Measurements from ENCODE around the gene TNK2. TPM values are rescaled to one million over a fixed set of nuclear protein-coding genes. Genes with fewer than 3 reads are reported as not detected.
A peak's percentile ranks its signal among the peaks of the same experiment; 100 is the strongest.

The TNK2 gene
- total RNA-seq, 1 experiment from 2014 or later = 30.3 TPM

DNA sequence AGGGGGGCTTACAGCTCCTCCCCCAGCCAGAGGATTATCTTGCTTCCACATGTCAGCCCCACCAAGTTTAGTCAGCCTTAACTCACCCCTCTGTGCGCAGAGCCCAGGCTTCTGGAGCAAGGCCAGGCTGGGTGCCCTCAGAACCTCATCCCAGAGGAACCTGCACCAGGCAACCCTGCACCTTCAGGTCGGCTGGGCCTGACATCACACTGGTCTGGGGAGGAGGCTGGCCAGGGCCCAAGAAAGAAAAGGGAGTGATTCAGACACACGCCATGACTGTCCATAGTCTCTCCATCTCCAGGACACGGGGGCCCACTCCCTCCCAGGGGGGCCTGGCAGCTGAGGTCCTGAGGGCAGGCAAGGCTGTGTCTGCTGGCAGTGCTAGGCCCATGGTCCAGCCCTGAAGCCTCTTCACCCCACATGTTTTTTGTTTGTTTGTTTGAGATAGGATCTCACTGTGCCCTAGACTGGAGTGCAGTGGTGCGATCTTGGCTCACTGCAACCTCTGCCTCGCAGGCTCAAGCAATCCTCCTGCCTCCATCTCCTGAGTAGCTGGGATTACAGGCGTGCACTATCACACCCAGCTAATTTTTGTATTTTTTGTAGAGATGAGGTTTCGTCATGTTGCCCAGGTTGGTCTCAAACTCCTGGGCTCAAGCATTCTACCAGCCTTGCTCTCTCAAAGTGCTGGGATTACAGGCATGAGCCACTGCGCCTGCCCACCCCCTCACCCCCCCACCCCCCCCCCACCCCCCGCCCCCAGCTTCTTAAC, 11.1 kb downstream of the TNK2 start:
- H3K27me3 ChIP-seq (ENCODE audit: control insufficient read depth, insufficient read depth, low read length) = no peaks in the 10 kb centered on the region
- DNase-seq = peak; percentile 56
- H3K36me3 ChIP-seq (replicated peaks; ENCODE audit: control insufficient read depth, insufficient read depth, low read length) = no peaks in the 10 kb centered on the region
- no peak overlapping the region for H3K4me3 ChIP-seq (ENCODE audit: insufficient read depth, low read depth, low read length)

DNA sequence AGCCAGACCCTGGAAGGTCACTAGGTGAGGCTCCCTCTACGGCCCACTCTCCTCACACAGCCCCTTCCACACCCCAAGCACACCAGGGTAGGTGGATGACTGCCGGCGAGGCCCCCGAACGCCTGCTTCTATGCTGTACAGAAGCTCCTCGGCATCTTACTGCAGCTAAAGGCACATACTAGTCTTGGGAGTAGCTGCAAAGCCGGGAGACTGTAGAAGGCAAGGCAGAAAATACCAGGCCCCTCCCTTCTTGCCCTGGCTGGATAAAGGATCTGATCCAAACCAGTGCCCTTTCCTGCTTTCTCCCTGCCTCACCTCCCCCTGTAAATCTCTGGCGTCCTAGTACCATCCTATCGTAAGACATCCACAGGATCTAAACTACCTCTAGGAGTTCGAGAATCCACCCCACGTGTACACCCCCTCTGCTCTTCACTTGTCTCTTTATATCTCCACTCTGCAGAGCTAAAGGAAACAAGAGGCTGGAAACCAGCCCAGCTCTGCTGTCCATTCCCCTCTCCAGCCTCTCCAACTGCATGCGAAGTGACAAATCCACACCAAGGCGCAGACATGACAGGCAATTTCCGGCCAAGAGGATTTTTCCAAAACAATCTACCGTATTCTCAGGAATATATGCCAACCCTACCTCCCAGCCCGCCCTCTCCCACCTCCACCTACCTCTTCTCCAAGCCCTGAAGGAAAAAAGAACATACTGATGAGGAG, 11.8 kb downstream of the TNK2 start:
- Histone ChIP-seq H3K36me3 (replicated peaks; ENCODE audit: control insufficient read depth, insufficient read depth, low read length) (no peaks in the 10 kb centered on the region), H3K4me3 (ENCODE audit: insufficient read depth, low read depth, low read length) (peak overlapping the region; percentile 68), H3K27me3 (ENCODE audit: control insufficient read depth, insufficient read depth, low read length) (no peaks in the 10 kb centered on the region)
- peak; percentile 72 for DNase-seq

- peak; percentile 94 for DNase-seq
- H3K36me3 ChIP-seq (replicated peaks; ENCODE audit: control insufficient read depth, insufficient read depth, low read length) = no peaks in the 10 kb centered on the region
- H3K27me3 ChIP-seq (ENCODE audit: control insufficient read depth, insufficient read depth, low read length) = no peaks in the 10 kb centered on the region
- H3K4me3 ChIP-seq (ENCODE audit: insufficient read depth, low read depth, low read length) = peak overlapping the region; percentile 68
These were observed 12.4 kb downstream of the TNK2 start for GRCh38 chr3:195895861-195896360.

DNA sequence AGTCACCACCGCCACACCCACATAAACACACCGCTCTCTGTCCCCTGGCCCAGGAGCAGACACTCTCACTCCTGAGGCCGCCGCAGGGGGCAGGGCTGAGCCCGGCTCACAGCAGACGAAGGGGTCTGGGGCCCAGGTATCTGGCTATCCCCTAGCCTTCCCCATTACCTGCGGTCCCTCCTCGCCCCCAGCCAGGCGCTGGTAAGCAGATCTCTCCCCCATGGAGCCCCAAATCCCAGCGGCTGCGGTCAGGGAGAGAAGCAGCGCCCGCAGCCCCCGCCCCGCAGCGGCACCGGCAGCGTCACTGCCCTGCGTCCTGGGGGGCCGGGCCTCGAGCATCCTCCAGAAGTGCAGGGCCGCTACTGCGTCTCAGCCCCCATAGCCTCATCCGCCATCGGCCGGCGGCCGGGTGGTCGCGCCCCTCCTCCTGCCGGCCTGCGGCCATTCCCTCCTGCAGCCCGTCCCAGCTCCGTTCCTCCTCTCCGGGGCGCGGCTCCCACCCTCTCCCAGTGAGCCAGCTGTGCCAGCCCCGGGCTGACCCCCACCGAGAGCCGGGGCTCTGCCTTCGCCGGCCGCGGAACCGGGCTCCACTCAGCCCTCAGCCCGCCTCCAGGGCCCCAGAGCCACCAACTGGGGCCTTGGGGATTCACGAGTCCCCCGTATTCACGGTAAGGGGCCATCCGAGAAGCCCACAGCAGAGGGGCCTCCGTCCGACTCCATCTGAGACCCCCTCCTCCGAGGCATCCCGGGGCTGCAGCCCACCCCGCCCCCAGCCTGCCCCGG, 13.1 kb downstream of the TNK2 start:
- DNase-seq = peak; percentile 89
- peak overlapping the region; percentile 68 for H3K4me3 ChIP-seq (ENCODE audit: insufficient read depth, low read depth, low read length)
- H3K36me3 ChIP-seq (replicated peaks; ENCODE audit: control insufficient read depth, insufficient read depth, low read length) = no peaks in the 10 kb centered on the region
- H3K27me3 ChIP-seq (ENCODE audit: control insufficient read depth, insufficient read depth, low read length) = no peaks in the 10 kb centered on the region

GRCh38 chr3:195893916-195894465, 14.4 kb downstream of the TNK2 start:
- H3K36me3 ChIP-seq (replicated peaks; ENCODE audit: control insufficient read depth, insufficient read depth, low read length) = no peaks in the 10 kb centered on the region
- no peaks in the 10 kb centered on the region for H3K27me3 ChIP-seq (ENCODE audit: control insufficient read depth, insufficient read depth, low read length)
- DNase-seq = peak; percentile 37
- no peak overlapping the region for H3K4me3 ChIP-seq (ENCODE audit: insufficient read depth, low read depth, low read length)

- no peaks in the 10 kb centered on the region for H3K27me3 ChIP-seq (ENCODE audit: control insufficient read depth, insufficient read depth, low read length)
- H3K4me3 ChIP-seq (ENCODE audit: insufficient read depth, low read depth, low read length) = no peak overlapping the region
- peak; percentile 45 for DNase-seq
- no peaks in the 10 kb centered on the region for H3K36me3 ChIP-seq (replicated peaks; ENCODE audit: control insufficient read depth, insufficient read depth, low read length)
These were observed 14.8 kb downstream of the TNK2 start for GRCh38 chr3:195893516-195893915.

- Histone ChIP-seq H3K27me3 (ENCODE audit: control insufficient read depth, insufficient read depth, low read length) (no peaks in the 10 kb centered on the region), H3K36me3 (replicated peaks; ENCODE audit: control insufficient read depth, insufficient read depth, low read length) (peaks cover under 1% of the 10 kb centered on the region; the same call in 1 of the 2 replicates), H3K4me3 (ENCODE audit: insufficient read depth, low read depth, low read length) (no peak overlapping the region)
- DNase-seq = peak; percentile 60
These were observed 15.3 kb downstream of the TNK2 start for GRCh38 chr3:195893044-195893395.

GRCh38 chr3:195892105-195893043, 16.0 kb downstream of the TNK2 start:
- Histone ChIP-seq H3K36me3 (replicated peaks; ENCODE audit: control insufficient read depth, insufficient read depth, low read length) (peaks cover 4% of the 10 kb centered on the region), H3K27me3 (ENCODE audit: control insufficient read depth, insufficient read depth, low read length) (no peaks in the 10 kb centered on the region), H3K4me3 (ENCODE audit: insufficient read depth, low read depth, low read length) (peak overlapping the region; percentile 2; the same call in 1 of the 2 replicates)
- peak; percentile 76 for DNase-seq

- DNase-seq = no peak
- Histone ChIP-seq H3K27me3 (ENCODE audit: control insufficient read depth, insufficient read depth, low read length) (no peaks in the 10 kb centered on the region), H3K36me3 (replicated peaks; ENCODE audit: control insufficient read depth, insufficient read depth, low read length) (peaks cover 4% of the 10 kb centered on the region), H3K4me3 (ENCODE audit: insufficient read depth, low read depth, low read length) (no peak overlapping the region)
These were observed 16.8 kb downstream of the TNK2 start for GRCh38 chr3:195891431-195892104.

DNA sequence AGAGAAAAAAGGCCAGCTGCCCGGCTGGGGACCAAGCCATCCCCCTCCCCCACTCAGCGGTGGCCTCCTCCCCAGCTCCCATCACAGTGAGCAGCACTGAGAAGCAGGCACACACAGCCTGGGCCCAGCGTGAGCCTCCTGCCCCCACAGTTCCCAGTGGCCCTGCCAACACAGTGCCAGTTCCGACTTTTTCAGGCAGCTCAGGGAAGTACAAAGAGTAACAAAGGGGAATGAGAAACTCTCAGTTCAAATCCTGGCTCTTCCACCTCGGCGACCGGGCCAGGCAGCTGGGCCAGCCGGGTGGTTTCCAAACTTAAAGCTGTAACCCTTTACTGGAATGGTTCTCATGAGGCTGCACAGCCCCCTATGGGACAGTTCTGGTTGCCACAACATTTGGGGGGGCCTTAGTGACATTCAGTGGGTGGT, 18.5 kb downstream of the TNK2 start:
- H3K4me3 ChIP-seq (ENCODE audit: insufficient read depth, low read depth, low read length) = no peak overlapping the region
- peaks cover 4% of the 10 kb centered on the region for H3K36me3 ChIP-seq (replicated peaks; ENCODE audit: control insufficient read depth, insufficient read depth, low read length)
- H3K27me3 ChIP-seq (ENCODE audit: control insufficient read depth, insufficient read depth, low read length) = no peaks in the 10 kb centered on the region
- peak; percentile 89 for DNase-seq

GRCh38 chr3:195888981-195889869, 19.1 kb downstream of the TNK2 start:
- H3K36me3 ChIP-seq (replicated peaks; ENCODE audit: control insufficient read depth, insufficient read depth, low read length) = peaks cover 4% of the 10 kb centered on the region
- no peak overlapping the region for H3K4me3 ChIP-seq (ENCODE audit: insufficient read depth, low read depth, low read length)
- DNase-seq = no peak
- H3K27me3 ChIP-seq (ENCODE audit: control insufficient read depth, insufficient read depth, low read length) = no peaks in the 10 kb centered on the region

- Histone ChIP-seq H3K4me3 (ENCODE audit: insufficient read depth, low read depth, low read length) (no peak overlapping the region), H3K27me3 (ENCODE audit: control insufficient read depth, insufficient read depth, low read length) (no peaks in the 10 kb centered on the region), H3K36me3 (replicated peaks; ENCODE audit: control insufficient read depth, insufficient read depth, low read length) (peaks cover 5% of the 10 kb centered on the region)
- no peak for DNase-seq
These were observed 20.0 kb downstream of the TNK2 start for GRCh38 chr3:195888311-195888761.
